GM12878 (cell line): ENCODE results near the gene ADCY9. TPM values are rescaled to one million over a fixed set of nuclear protein-coding genes. Genes with fewer than 3 reads are reported as not detected.

Experiments used
- ATAC-seq: fragments of 200-7000 bp; cut with Tn5 transposase; 3 replicates; pipeline ENCODE4 v1.9.1; 2020; ENCODE audit warnings: mild to moderate bottlenecking, moderate library complexity
- BruUV-seq: library from RNA; stranded (reverse); fragments of 400-500 nt; replicated peaks from 2 replicates; lab custom pipeline; 2021; lab: Mats Ljungman, UMichigan
- CTCF ChIA-PET: fragments of 300-600 bp; sonication (Branson Sonifier 250); formaldehyde crosslinking; extraction: SDS; loops from one replicate; lab custom pipeline; 2021; ENCODE audit warnings: inconsistent platforms; lab: Yijun Ruan, JAX
- POLR2A ChIA-PET: fragments of 350-600 bp; formaldehyde crosslinking; extraction: SDS; loops from one replicate; lab custom pipeline; 2021; ENCODE audit warnings: inconsistent platforms; lab: Charles Lee
- RAD21 ChIA-PET: fragments of 300-600 bp; sonication (Branson Sonifier 250); formaldehyde crosslinking; loops from one replicate; lab custom pipeline; 2023; ENCODE audit warnings: antibody characterized with exemption; ENCODE audit not compliant: unreplicated experiment; lab: Charles Lee
- SMC1A ChIA-PET: fragments of 300-600 bp; sonication (Branson Sonifier 250); formaldehyde crosslinking; loops from one replicate; lab custom pipeline; 2023; ENCODE audit not compliant: unreplicated experiment, uncharacterized antibody; lab: Charles Lee
- DNase-seq: peaks from one replicate; pipeline ENCODE4 v3.0.0-alpha.2; 2011; ENCODE audit warnings: low read depth, low spot score
- FAIRE-seq: peaks from 3 replicates; lab custom pipeline; 2011; peaks lifted over from hg19 to GRCh38; lab: Jason Lieb, UNC
- H2AFZ ChIP-seq: 2 replicates; pipeline ENCODE4 v1.6.0; 2011; ENCODE audit warnings: low read depth, low read length, control low read depth; ENCODE audit not compliant: control insufficient read depth
- H3K27ac ChIP-seq: 2 replicates; pipeline ENCODE4 v1.5.1; 2011; ENCODE audit warnings: control low read depth; ENCODE audit not compliant: control insufficient read depth, insufficient read depth
- H3K27me3 ChIP-seq, 2 experiments: replicated peaks in 1 of 2; 2 replicates each; pipeline versions ENCODE4 v1.6.0 to v1.6.1; 2011; ENCODE audit warnings: low read length in 1 of 2; ENCODE audit not compliant: control insufficient read depth in 2 of 2, insufficient read depth in 2 of 2
- H3K36me3 ChIP-seq, 2 experiments: 2 replicates each; pipeline ENCODE4 v1.5.1; 2011; ENCODE audit warnings: low read length in 1 of 2; ENCODE audit not compliant: control insufficient read depth in 2 of 2, insufficient read depth in 2 of 2
- H3K4me1 ChIP-seq: 2 replicates; pipeline ENCODE4 v1.6.1; 2011; ENCODE audit warnings: mild to moderate bottlenecking, low read length, moderate library complexity, mixed read lengths; ENCODE audit not compliant: control insufficient read depth, insufficient read depth
- H3K4me2 ChIP-seq: 2 replicates; pipeline ENCODE4 v1.6.0; 2011; ENCODE audit warnings: control low read depth; ENCODE audit not compliant: control insufficient read depth, insufficient read depth
- H3K4me3 ChIP-seq: fragments of 200-600 bp; sonication (generic); 2 replicates; pipeline ENCODE4 v1.5.1; 2016
- H3K79me2 ChIP-seq: 2 replicates; pipeline ENCODE4 v1.6.0; 2011; ENCODE audit warnings: low read length; ENCODE audit not compliant: control insufficient read depth, insufficient read depth
- H3K9ac ChIP-seq: 2 replicates; pipeline ENCODE4 v1.8.0; 2011; ENCODE audit warnings: low read length, control low read depth, mixed read lengths; ENCODE audit not compliant: control insufficient read depth, insufficient read depth
- H3K9me3 ChIP-seq: replicated peaks from 3 replicates; pipeline ENCODE4 v1.5.1; 2011; ENCODE audit warnings: mild to moderate bottlenecking, low read length; ENCODE audit not compliant: control insufficient read depth, insufficient read depth
- H4K20me1 ChIP-seq: 2 replicates; pipeline ENCODE4 v1.6.0; 2011; ENCODE audit not compliant: control insufficient read depth, insufficient read depth
- ATF7 ChIP-seq: fragments of 450-650 bp; IDR thresholded peaks from 2 replicates; pipeline ENCODE4 v1.6.1; 2016; ENCODE audit warnings: low read depth, mild to moderate bottlenecking
- ETV6 ChIP-seq, 2 experiments: fragments of 450-650 bp in 1 of 2; IDR thresholded peaks in 1 of 2; conservative IDR thresholded peaks in 1 of 2; 2 replicates each; pipeline ENCODE4 v1.6.1; 2014; ENCODE audit warnings: antibody characterized with exemption in 1 of 2, borderline replicate concordance in 1 of 2, low read depth in 1 of 2, mild to moderate bottlenecking in 1 of 2, moderate library complexity in 1 of 2
- MLLT1 ChIP-seq: fragments of 450-650 bp; IDR thresholded peaks from 2 replicates; pipeline ENCODE4 v1.6.1; 2016; ENCODE audit warnings: mild to moderate bottlenecking
- NR2F1 ChIP-seq: fragments of 450-650 bp; conservative IDR thresholded peaks from 2 replicates; pipeline ENCODE4 v1.6.1; 2017; ENCODE audit warnings: mild to moderate bottlenecking
- RUNX3 ChIP-seq: IDR thresholded peaks from 2 replicates; pipeline ENCODE4 v1.6.1; 2012; ENCODE audit warnings: low read length, inconsistent platforms
- SRF ChIP-seq, 2 experiments: IDR thresholded peaks; 2 replicates each; pipeline ENCODE4 v1.6.1; 2011; ENCODE audit warnings: low read depth in 2 of 2, low read length in 2 of 2, mild to moderate bottlenecking in 1 of 2, moderate library complexity in 1 of 2
- WGBS: methylation state at CpG from one replicate; pipeline ENCODE4 v1.1.6; 2016; ENCODE audit warnings: low lambda C conversion rate; ENCODE audit not compliant: insufficient replicate concordance, insufficient coverage; ENCODE audit errors: missing lambda C conversion rate; 5-methylcytosine and 5-hydroxymethylcytosine counted together
- in situ Hi-C: fragments of 300-500 bp; cut with MboI; formaldehyde crosslinking; loops from 9 replicates; pipeline ENCODE4 v1.14.3; 2018; ENCODE audit warnings: mixed read lengths
- intact Hi-C: fragments of 100-400 bp; cut with micrococcal nuclease; formaldehyde crosslinking; loops from one replicate; pipeline ENCODE4 v1.14.2; 2022; ENCODE audit not compliant: unreplicated experiment
- polyA plus RNA-seq, 11 experiments: library from polyadenylated mRNA; depleted of rRNA in 4 of 11; unstranded in 6 of 11; stranded (reverse) in 5 of 11; fragments of >200 nt; fragmentation: Nextera tagmentation in 4 of 11; fragmentation: Illumina TruSeq in 1 of 11; extraction: Ambion mirVana in 4 of 11; extraction: Trizol in 1 of 11; gene quantifications; 1 replicate in 1 of 11; 2 replicates in 10 of 11; pipeline versions ENCODE4 v1.2.1 to v1.2.3, GENCODE V29; 2011 to 2016; ENCODE audit warnings: inconsistent platforms in 2 of 11, missing spikeins in 2 of 11, low read depth in 1 of 11
- total RNA-seq, 4 experiments: library from RNA; depleted of rRNA in 3 of 4; stranded (reverse); fragments of >200 nt in 3 of 4; fragmentation: Illumina TruSeq in 1 of 4; extraction: Trizol in 1 of 4; gene quantifications; 2 replicates each; pipeline versions ENCODE4 v1.2.1 to v1.2.3, GENCODE V29; 2013 to 2021

Gene ADCY9
- total and polyA plus RNA-seq, 10 of the 15 experiments (the other 5 are each of a cell fraction or from before 2014, with no cell fraction given) = 0.09 to 0.41 (median 0.15) TPM; not detected in 3

GRCh38 chr16:4087099-4087885, 28.9 kb downstream of the ADCY9 start:
- ATAC-seq = no peak
- in situ Hi-C loops = no loop called here
- no peaks in the 10 kb centered on the region for H4K20me1 ChIP-seq
- no peaks in the 10 kb centered on the region for H3K27me3 ChIP-seq
- no peak overlapping the region for H3K4me3 ChIP-seq
- RAD21 ChIA-PET = no interaction called here
- CTCF ChIA-PET = no interaction called here
- SMC1A ChIA-PET = no interaction called here
- no peak for TF ChIP-seq MLLT1
- TF ChIP-seq ATF7 = no peak
- no peak for TF ChIP-seq RUNX3
- no peak for TF ChIP-seq SRF (IDR thresholded peaks at IDR 0.05; ENCODE audit: low read depth in 2 of 2, low read length in 2 of 2)
- no peak for TF ChIP-seq ETV6 (conservative IDR thresholded peaks at IDR 0.05 in 1 of 2, IDR thresholded peaks at IDR 0.05 in 1 of 2; ENCODE audit: borderline replicate concordance in 1 of 2, low read depth in 1 of 2)
- no peak for TF ChIP-seq NR2F1
- TF ChIP-seq, all 136 proteins: peak for 0
- intact Hi-C loops = no loop called here
- H3K9me3 ChIP-seq = no peaks in the 10 kb centered on the region
- POLR2A ChIA-PET = no interaction called here
- no peak overlapping the region for H3K4me2 ChIP-seq
- no peak overlapping the region for H3K27ac ChIP-seq
- FAIRE-seq (no peak), DNase-seq (no peak)
- no peaks in the 10 kb centered on the region for H3K79me2 ChIP-seq
- 23% methylated on average over 12 of the region's 12 CpGs for WGBS
- no peaks in the 10 kb centered on the region for H3K36me3 ChIP-seq
- no peaks in the 10 kb centered on the region for H3K4me1 ChIP-seq
- no TSS peak for BruUV-seq
- no peak overlapping the region for H2AFZ ChIP-seq
- no peak overlapping the region for H3K9ac ChIP-seq
